Measurements from ENCODE around the gene TRAPPC11.

DNA sequence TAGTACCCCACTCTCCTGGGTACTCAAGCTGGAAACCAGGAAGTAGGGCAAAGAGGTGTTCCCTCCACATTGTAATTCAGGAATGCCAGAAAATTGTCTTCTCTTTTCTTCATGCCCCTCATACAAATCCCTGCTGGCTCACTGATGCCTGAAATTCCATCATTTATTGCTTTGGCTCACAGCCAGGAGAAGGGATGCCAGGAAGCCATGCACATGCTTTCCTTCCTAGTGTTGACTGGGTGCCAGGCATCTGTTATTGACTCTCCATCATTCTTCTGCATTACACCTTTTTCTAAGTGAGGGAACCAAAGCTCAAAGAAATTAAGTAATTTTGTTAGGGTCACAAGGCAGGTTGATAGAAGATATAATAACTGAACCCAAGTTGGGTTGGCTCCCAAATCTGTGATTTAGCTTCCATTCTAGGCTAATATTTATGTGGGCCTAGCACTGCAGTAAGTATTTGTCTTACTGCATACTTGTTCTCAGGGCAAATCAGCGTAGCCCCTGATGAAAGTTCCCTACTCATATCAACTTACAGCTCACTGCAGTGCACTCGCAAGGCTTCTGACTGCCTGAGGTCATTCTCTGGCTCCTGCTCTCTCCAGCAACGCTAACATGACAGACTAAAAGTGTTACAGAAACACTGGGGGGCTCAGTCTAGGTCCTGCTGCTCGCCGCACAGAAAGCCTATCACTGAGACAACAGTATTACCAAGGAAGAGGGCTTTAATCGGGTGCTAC, 89.0 kb downstream of the TRAPPC11 start:
- TF ChIP-seq, protein P1, sequence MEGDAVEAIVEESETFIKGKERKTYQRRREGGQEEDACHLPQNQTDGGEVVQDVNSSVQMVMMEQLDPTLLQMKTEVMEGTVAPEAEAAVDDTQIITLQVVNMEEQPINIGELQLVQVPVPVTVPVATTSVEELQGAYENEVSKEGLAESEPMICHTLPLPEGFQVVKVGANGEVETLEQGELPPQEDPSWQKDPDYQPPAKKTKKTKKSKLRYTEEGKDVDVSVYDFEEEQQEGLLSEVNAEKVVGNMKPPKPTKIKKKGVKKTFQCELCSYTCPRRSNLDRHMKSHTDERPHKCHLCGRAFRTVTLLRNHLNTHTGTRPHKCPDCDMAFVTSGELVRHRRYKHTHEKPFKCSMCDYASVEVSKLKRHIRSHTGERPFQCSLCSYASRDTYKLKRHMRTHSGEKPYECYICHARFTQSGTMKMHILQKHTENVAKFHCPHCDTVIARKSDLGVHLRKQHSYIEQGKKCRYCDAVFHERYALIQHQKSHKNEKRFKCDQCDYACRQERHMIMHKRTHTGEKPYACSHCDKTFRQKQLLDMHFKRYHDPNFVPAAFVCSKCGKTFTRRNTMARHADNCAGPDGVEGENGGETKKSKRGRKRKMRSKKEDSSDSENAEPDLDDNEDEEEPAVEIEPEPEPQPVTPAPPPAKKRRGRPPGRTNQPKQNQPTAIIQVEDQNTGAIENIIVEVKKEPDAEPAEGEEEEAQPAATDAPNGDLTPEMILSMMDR (conservative IDR thresholded peaks at IDR 0.05; ENCODE audit: low read depth in 2 of 2): no peak
- TF ChIP-seq EZH2 (IDR thresholded peaks at IDR 0.05; ENCODE audit: low read depth, unreplicated experiment): no peak
- no peak for TF ChIP-seq POLR2AphosphoS5 (IDR thresholded peaks at IDR 0.05; ENCODE audit: low read depth)
- TF ChIP-seq, protein P2, sequence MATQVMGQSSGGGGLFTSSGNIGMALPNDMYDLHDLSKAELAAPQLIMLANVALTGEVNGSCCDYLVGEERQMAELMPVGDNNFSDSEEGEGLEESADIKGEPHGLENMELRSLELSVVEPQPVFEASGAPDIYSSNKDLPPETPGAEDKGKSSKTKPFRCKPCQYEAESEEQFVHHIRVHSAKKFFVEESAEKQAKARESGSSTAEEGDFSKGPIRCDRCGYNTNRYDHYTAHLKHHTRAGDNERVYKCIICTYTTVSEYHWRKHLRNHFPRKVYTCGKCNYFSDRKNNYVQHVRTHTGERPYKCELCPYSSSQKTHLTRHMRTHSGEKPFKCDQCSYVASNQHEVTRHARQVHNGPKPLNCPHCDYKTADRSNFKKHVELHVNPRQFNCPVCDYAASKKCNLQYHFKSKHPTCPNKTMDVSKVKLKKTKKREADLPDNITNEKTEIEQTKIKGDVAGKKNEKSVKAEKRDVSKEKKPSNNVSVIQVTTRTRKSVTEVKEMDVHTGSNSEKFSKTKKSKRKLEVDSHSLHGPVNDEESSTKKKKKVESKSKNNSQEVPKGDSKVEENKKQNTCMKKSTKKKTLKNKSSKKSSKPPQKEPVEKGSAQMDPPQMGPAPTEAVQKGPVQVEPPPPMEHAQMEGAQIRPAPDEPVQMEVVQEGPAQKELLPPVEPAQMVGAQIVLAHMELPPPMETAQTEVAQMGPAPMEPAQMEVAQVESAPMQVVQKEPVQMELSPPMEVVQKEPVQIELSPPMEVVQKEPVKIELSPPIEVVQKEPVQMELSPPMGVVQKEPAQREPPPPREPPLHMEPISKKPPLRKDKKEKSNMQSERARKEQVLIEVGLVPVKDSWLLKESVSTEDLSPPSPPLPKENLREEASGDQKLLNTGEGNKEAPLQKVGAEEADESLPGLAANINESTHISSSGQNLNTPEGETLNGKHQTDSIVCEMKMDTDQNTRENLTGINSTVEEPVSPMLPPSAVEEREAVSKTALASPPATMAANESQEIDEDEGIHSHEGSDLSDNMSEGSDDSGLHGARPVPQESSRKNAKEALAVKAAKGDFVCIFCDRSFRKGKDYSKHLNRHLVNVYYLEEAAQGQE (IDR thresholded peaks at IDR 0.05; ENCODE audit: unreplicated experiment): no peak
- no peak for TF ChIP-seq EZH2phosphoT487 (IDR thresholded peaks at IDR 0.05; ENCODE audit: unreplicated experiment)
- TF ChIP-seq JUNB (IDR thresholded peaks at IDR 0.05; ENCODE audit: unreplicated experiment): no peak
- TF ChIP-seq, protein P3, sequence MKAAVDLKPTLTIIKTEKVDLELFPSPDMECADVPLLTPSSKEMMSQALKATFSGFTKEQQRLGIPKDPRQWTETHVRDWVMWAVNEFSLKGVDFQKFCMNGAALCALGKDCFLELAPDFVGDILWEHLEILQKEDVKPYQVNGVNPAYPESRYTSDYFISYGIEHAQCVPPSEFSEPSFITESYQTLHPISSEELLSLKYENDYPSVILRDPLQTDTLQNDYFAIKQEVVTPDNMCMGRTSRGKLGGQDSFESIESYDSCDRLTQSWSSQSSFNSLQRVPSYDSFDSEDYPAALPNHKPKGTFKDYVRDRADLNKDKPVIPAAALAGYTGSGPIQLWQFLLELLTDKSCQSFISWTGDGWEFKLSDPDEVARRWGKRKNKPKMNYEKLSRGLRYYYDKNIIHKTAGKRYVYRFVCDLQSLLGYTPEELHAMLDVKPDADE (IDR thresholded peaks at IDR 0.05): no peak
- TF ChIP-seq CREB1 (CRISPR knock-in tag; IDR thresholded peaks at IDR 0.05; ENCODE audit: low read depth): no peak
- no peak for TF ChIP-seq ZNF331 (CRISPR knock-in tag; IDR thresholded peaks at IDR 0.05; ENCODE audit: low read depth)
- TF ChIP-seq STAT1 (IDR thresholded peaks at IDR 0.05; ENCODE audit: unreplicated experiment): no peak

All from GM23338 (cell line).